CD4-positive, alpha-beta T cell (primary cell): Measurements from ENCODE around the gene TMEM51. TPM values are rescaled to one million over a fixed set of nuclear protein-coding genes. Genes with fewer than 3 reads are reported as not detected.
"Not testable (repeated sequence)": the region's sequence is repeated elsewhere in the genome, so short reads cannot be mapped to it uniquely, and the experiment has no call there.

Experiments used
- ATAC-seq: fragments of 200-7000 bp; cut with Tn5 transposase; one replicate; pipeline ENCODE4 v1.10.0; 2022; ENCODE audit warnings: mild to moderate bottlenecking; ENCODE audit not compliant: poor library complexity
- CTCF ChIA-PET: fragments of 350-600 bp; sonication (Branson Sonifier 250); formaldehyde crosslinking; loops from one replicate; lab custom pipeline; 2021; ENCODE audit warnings: antibody characterized with exemption, inconsistent platforms; lab: Charles Lee
- POLR2A ChIA-PET: fragments of 350-600 bp; sonication (Branson Sonifier 250); formaldehyde crosslinking; loops from one replicate; lab custom pipeline; 2021; ENCODE audit warnings: antibody characterized with exemption, inconsistent platforms; lab: Charles Lee
- DNase-seq, 14 experiments: peaks; one replicate each; pipeline ENCODE4 v3.0.0-alpha.2; 2013 to 2020; ENCODE audit warnings: mixed read lengths in 2 of 14
- H3K27ac ChIP-seq, 2 donors: one replicate each; pipeline versions ENCODE4 v1.5.1 to v1.7.0; 2013; ENCODE audit warnings: low read length in 2 of 2, low read depth in 1 of 2, mild to moderate bottlenecking in 1 of 2
- H3K27me3 ChIP-seq, 2 experiments: 1 replicate in 1 of 2; 2 replicates in 1 of 2; pipeline versions ENCODE4 v1.6.1 to v1.7.0; 2013; ENCODE audit warnings: low read length in 2 of 2, control low read depth in 1 of 2, mild to moderate bottlenecking in 1 of 2, moderate library complexity in 1 of 2; ENCODE audit not compliant: insufficient read depth in 2 of 2, control insufficient read depth in 1 of 2
- H3K36me3 ChIP-seq: one replicate; pipeline ENCODE4 v1.6.1; 2013; ENCODE audit warnings: low read length, control low read depth; ENCODE audit not compliant: insufficient read depth
- H3K4me1 ChIP-seq: one replicate; pipeline ENCODE4 v1.6.1; 2013; ENCODE audit warnings: low read length, control low read depth; ENCODE audit not compliant: insufficient read depth
- H3K4me3 ChIP-seq: one replicate; pipeline ENCODE4 v1.5.1; 2013; ENCODE audit warnings: mild to moderate bottlenecking, low read length, moderate library complexity
- H3K9me3 ChIP-seq, 2 experiments: 1 replicate in 1 of 2; 2 replicates in 1 of 2; pipeline versions ENCODE4 v1.6.1 to v1.7.0; 2013; ENCODE audit warnings: low read length in 2 of 2, mild to moderate bottlenecking in 2 of 2, control low read depth in 1 of 2, moderate library complexity in 1 of 2; ENCODE audit not compliant: control insufficient read depth in 1 of 2, insufficient read depth in 1 of 2
- H3K27ac Mint-ChIP-seq: one replicate; pipeline ENCODE4 v1.8.0; 2020; ENCODE audit warnings: mixed read lengths
- H3K27me3 Mint-ChIP-seq: one replicate; pipeline ENCODE4 v1.8.0; 2021; ENCODE audit warnings: mixed read lengths
- H3K36me3 Mint-ChIP-seq: one replicate; pipeline ENCODE4 v1.8.0; 2021; ENCODE audit warnings: low read depth, mixed read lengths
- H3K4me1 Mint-ChIP-seq: one replicate; pipeline ENCODE4 v1.8.0; 2021; ENCODE audit warnings: low read depth, mixed read lengths
- H3K4me3 Mint-ChIP-seq: one replicate; pipeline ENCODE4 v1.8.0; 2020; ENCODE audit warnings: mild to moderate bottlenecking, mixed read lengths
- H3K9me3 Mint-ChIP-seq: one replicate; pipeline ENCODE4 v1.8.0; 2020; ENCODE audit warnings: mixed read lengths
- CTCF ChIP-seq: fragments of 200-600 bp; IDR thresholded peaks from one replicate; pipeline ENCODE4 v1.8.0; 2022; ENCODE audit warnings: antibody characterized with exemption, mild to moderate bottlenecking
- intact Hi-C, 2 experiments: fragments of 100-400 bp; cut with DNase I in 1 of 2; cut with micrococcal nuclease in 1 of 2; formaldehyde crosslinking; loops; one replicate each; pipeline versions ENCODE4 v1.15.1 to v1.9.0; 2023 to 2025; cut with DNase I, micrococcal nuclease
- total RNA-seq, 174 experiments: library from RNA in 2 of 174; stranded (reverse) in 2 of 174; gene quantifications; one replicate each; pipeline ENCODE4 v1.2.3 and lab custom pipeline; 2021 to 2026

Gene TMEM51
- total RNA-seq, 2 experiments from 2014 or later = not detected

DNA sequence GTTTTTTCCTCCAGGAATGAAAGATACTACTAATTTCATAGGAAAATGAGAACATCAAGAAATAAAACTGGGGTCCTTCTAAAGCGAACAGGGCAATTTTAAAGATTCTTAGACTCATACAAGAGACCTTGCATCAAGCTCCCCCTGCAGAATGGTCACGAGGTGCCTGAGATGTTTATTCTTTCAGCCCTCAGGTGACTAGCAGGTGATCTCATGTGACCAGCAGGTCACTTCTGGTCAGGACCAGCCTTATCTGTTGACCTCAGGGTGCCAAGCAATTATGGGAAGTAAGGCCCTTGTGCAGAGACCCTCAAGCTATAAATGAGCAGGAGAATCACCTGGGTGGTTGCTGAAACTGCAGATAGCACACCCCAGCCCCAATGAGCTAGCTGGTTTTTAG lies 20.6 kb upstream of the TMEM51 start:
- H3K27me3 Mint-ChIP-seq = peaks cover 53% of the 10 kb centered on the region
- no peak overlapping the region for H3K4me3 ChIP-seq
- no peak for TF ChIP-seq CTCF
- H3K4me1 Mint-ChIP-seq = no peaks in the 10 kb centered on the region
- no peaks in the 10 kb centered on the region for H3K36me3 ChIP-seq
- H3K4me1 ChIP-seq = no peaks in the 10 kb centered on the region
- POLR2A ChIA-PET = no interaction called here
- H3K27ac Mint-ChIP-seq = no peak overlapping the region
- DNase-seq = no peak
- no peaks in the 10 kb centered on the region for H3K9me3 Mint-ChIP-seq
- CTCF ChIA-PET = no interaction called here
- intact Hi-C loops = no loop called here
- no peaks in the 10 kb centered on the region for H3K36me3 Mint-ChIP-seq
- H3K27ac ChIP-seq = no peak overlapping the region
- H3K4me3 Mint-ChIP-seq = no peak overlapping the region
- peaks cover 0 to 4% of the 10 kb centered on the region in 2 experiments for H3K9me3 ChIP-seq
- no peak for ATAC-seq
- H3K27me3 ChIP-seq = peaks cover 9 to 20% of the 10 kb centered on the region in 2 experiments

DNA sequence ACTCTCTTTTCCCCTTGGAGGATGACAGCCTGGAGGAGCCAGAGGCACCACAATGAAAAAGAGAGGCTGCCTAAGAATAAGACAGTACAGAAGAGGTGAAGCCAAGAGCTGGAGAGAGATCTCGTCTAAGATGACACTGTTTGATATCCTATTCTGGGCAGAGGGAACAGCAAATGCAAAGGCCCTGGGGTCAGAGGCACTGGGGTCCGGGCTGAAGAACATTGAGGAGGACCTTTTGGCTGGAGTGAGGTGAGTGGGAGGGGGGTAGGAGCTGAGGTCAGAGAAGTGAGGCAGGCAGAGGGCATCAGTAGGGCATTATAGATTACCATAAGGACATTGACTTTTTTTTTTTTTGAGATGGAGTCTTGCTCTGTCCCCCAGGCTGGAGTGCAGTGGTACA lies 19.3 kb upstream of the TMEM51 start:
- ChIA-PET POLR2A (no interaction called here), CTCF (no interaction called here)
- DNase-seq = no peak
- no peak overlapping the region for H3K4me3 ChIP-seq
- Mint-ChIP-seq H3K9me3 (no peaks in the 10 kb centered on the region), H3K36me3 (no peaks in the 10 kb centered on the region), H3K4me1 (no peaks in the 10 kb centered on the region), H3K27me3 (peaks cover 58% of the 10 kb centered on the region), H3K4me3 (no peak overlapping the region), H3K27ac (no peak overlapping the region)
- no peaks in the 10 kb centered on the region for H3K36me3 ChIP-seq
- H3K9me3 ChIP-seq = peaks cover 0 to 4% of the 10 kb centered on the region in 2 experiments
- ATAC-seq = no peak
- intact Hi-C loops = no loop called here
- H3K4me1 ChIP-seq = no peaks in the 10 kb centered on the region
- H3K27ac ChIP-seq = no peak overlapping the region
- TF ChIP-seq CTCF = no peak
- H3K27me3 ChIP-seq = peaks cover 9 to 20% of the 10 kb centered on the region in 2 experiments

DNA sequence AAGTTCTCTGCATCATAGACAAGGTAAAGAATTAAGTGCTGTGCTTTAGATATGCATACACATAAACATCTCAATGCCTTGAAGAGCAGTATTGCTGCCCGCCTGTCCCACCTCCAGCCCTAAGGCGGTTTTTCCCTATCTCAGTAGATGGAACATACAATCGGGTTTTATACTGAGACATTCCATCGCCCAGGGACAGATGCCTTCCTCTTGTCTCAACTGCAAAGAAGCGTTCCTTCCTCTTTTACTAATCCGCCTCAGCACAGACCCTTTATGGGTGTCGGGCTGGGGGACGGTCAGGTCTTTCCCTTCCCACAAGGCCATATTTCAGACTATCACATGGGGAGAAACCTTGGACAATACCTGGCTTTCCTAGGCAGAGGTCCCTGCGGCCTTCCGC lies 17.9 kb upstream of the TMEM51 start:
- H3K4me3 ChIP-seq, H3K27ac Mint-ChIP-seq, H3K27ac ChIP-seq, H3K9me3 Mint-ChIP-seq, H3K4me3 Mint-ChIP-seq, H3K9me3 ChIP-seq, POLR2A ChIA-PET, H3K4me1 ChIP-seq, DNase-seq, intact Hi-C loops, H3K36me3 Mint-ChIP-seq, H3K4me1 Mint-ChIP-seq, H3K36me3 ChIP-seq, ATAC-seq, CTCF ChIA-PET: not testable (repeated sequence)
- H3K27me3 ChIP-seq = peaks cover 17 to 20% of the 10 kb centered on the region in 2 experiments
- peaks cover 64% of the 10 kb centered on the region for H3K27me3 Mint-ChIP-seq

GRCh38 chr1:15137809-15138208 lies 15.7 kb upstream of the TMEM51 start:
- H3K9me3 ChIP-seq = peaks cover 0 to 5% of the 10 kb centered on the region in 2 experiments
- H3K36me3 ChIP-seq = no peaks in the 10 kb centered on the region
- intact Hi-C loops = no loop called here
- Mint-ChIP-seq H3K27me3 (peaks cover 74% of the 10 kb centered on the region), H3K9me3 (no peaks in the 10 kb centered on the region), H3K4me1 (no peaks in the 10 kb centered on the region), H3K36me3 (no peaks in the 10 kb centered on the region), H3K27ac (no peak overlapping the region), H3K4me3 (no peak overlapping the region)
- POLR2A ChIA-PET = no interaction called here
- H3K4me3 ChIP-seq = no peak overlapping the region
- CTCF ChIA-PET = no interaction called here
- TF ChIP-seq CTCF = no peak
- no peaks in the 10 kb centered on the region for H3K4me1 ChIP-seq
- DNase-seq = peak in 2 of 14 experiments; percentile 50 to 58
- no peak overlapping the region for H3K27ac ChIP-seq
- H3K27me3 ChIP-seq = peaks cover 16 to 22% of the 10 kb centered on the region in 2 experiments
- ATAC-seq = no peak
